HG03558 (cell line): ENCODE measurements around the gene SFXN3.

Experiments used
- ATAC-seq: cut with Tn5 transposase; IDR thresholded peaks from one replicate; pipeline ENCODE4 v1.9.1; 2021; ENCODE audit warnings: moderate number of reproducible peaks; ENCODE audit not compliant: unreplicated experiment; ENCODE audit errors: extremely low read depth

The SFXN3 gene

GRCh38 chr10:100999742-101000126 lies 31.3 kb upstream of the SFXN3 start, which contains the start of gene LZTS2:
Gene LZTS2 (plus strand): TSS chr10:100999808. CDS start chr10:101002539, 2,731 bp downstream.
- ATAC-seq: no peak

GRCh38 chr10:101000127-101000914 lies 30.7 kb upstream of the SFXN3 start:
- ATAC-seq: no peak

GRCh38 chr10:101000915-101001658 lies 29.9 kb upstream of the SFXN3 start:
- ATAC-seq: no peak

- ATAC-seq: no peak
These were observed 29.4 kb upstream of the SFXN3 start for GRCh38 chr10:101001659-101002035.

GRCh38 chr10:101002456-101002855 lies 28.6 kb upstream of the SFXN3 start:
- ATAC-seq: no peak

GRCh38 chr10:101003639-101004206 lies 27.3 kb upstream of the SFXN3 start:
- no peak for ATAC-seq

- ATAC-seq: no peak
These were observed 25.7 kb upstream of the SFXN3 start for GRCh38 chr10:101005361-101005760.

GRCh38 chr10:101005869-101006567 lies 25.0 kb upstream of the SFXN3 start:
- no peak for ATAC-seq

- ATAC-seq: no peak
These were observed 24.4 kb upstream of the SFXN3 start for GRCh38 chr10:101006593-101007098.

- no peak for ATAC-seq
These were observed 23.8 kb upstream of the SFXN3 start for GRCh38 chr10:101007099-101007711.

- ATAC-seq: no peak
These were observed 22.9 kb upstream of the SFXN3 start for GRCh38 chr10:101007915-101008822.

- no peak for ATAC-seq
These were observed 22.1 kb upstream of the SFXN3 start for GRCh38 chr10:101008823-101009423.

GRCh38 chr10:101010329-101010728 lies 20.7 kb upstream of the SFXN3 start:
- ATAC-seq: no peak

- ATAC-seq: no peak
These were observed 19.3 kb upstream of the SFXN3 start for GRCh38 chr10:101011517-101012423.

GRCh38 chr10:101012525-101013364 lies 18.3 kb upstream of the SFXN3 start:
- ATAC-seq: no peak

GRCh38 chr10:101013365-101013825 lies 17.6 kb upstream of the SFXN3 start:
- no peak for ATAC-seq
